OCI-LY7 (cell line): Measurements from ENCODE around the gene ACTA2. TPM values are rescaled to one million over a fixed set of nuclear protein-coding genes. Genes with fewer than 3 reads are reported as not detected.

ENCODE experiments used
- BruUV-seq: library from RNA; stranded (reverse); fragments of 400-500 nt; replicated peaks from 2 replicates; lab custom pipeline; 2021; lab: Mats Ljungman, UMichigan
- CTCF ChIA-PET: fragments of 300-600 bp; sonication (Branson Sonifier 250); formaldehyde crosslinking; loops from one replicate; lab custom pipeline; 2022; ENCODE audit warnings: antibody characterized with exemption; ENCODE audit not compliant: unreplicated experiment; lab: Charles Lee
- POLR2A ChIA-PET: fragments of 300-600 bp; sonication (Branson Sonifier 250); formaldehyde crosslinking; loops from one replicate; lab custom pipeline; 2022; ENCODE audit warnings: antibody characterized with exemption; lab: Charles Lee
- DNase-seq: peaks from one replicate; pipeline ENCODE4 v3.0.0-alpha.2; 2015; ENCODE audit warnings: low spot score
- H2AFZ ChIP-seq: fragments of 200-600 bp; sonication (generic), shearing (Covaris generic); 2 replicates; pipeline ENCODE4 v1.6.1; 2014; ENCODE audit warnings: mild to moderate bottlenecking, antibody characterized with exemption, low read length, moderate library complexity
- H3K27ac ChIP-seq: fragments of 200-600 bp; sonication (generic); 2 replicates; pipeline ENCODE4 v1.5.1; 2014; ENCODE audit warnings: mixed run types, low read depth, mild to moderate bottlenecking, moderate library complexity, low read length, inconsistent platforms; ENCODE audit not compliant: poor library complexity, severe bottlenecking
- H3K36me3 ChIP-seq: fragments of 200-600 bp; sonication (generic); 2 replicates; pipeline ENCODE4 v1.6.1; 2014; ENCODE audit warnings: mild to moderate bottlenecking, antibody characterized with exemption, low read length, moderate library complexity, mixed read lengths; ENCODE audit not compliant: insufficient read depth
- H3K4me1 ChIP-seq: fragments of 200-600 bp; sonication (generic); 2 replicates; pipeline ENCODE4 v1.5.1; 2014; ENCODE audit warnings: mild to moderate bottlenecking, low read length; ENCODE audit not compliant: insufficient read depth, poor library complexity, severe bottlenecking
- H3K4me2 ChIP-seq: fragments of 200-600 bp; sonication (generic); 2 replicates; pipeline ENCODE4 v1.6.1; 2014; ENCODE audit warnings: mild to moderate bottlenecking, low read length
- H3K4me3 ChIP-seq: fragments of 200-600 bp; sonication (generic); 2 replicates; pipeline ENCODE4 v1.5.1; 2014; ENCODE audit warnings: mild to moderate bottlenecking, low read depth, low read length; ENCODE audit not compliant: poor library complexity, severe bottlenecking
- H3K79me2 ChIP-seq: fragments of 200-600 bp; sonication (generic); 2 replicates; pipeline ENCODE4 v1.6.1; 2016; ENCODE audit warnings: low read depth, mild to moderate bottlenecking, low read length, moderate library complexity, mixed read lengths; ENCODE audit not compliant: insufficient read depth
- H3K9me2 ChIP-seq: fragments of 200-600 bp; sonication (generic); 2 replicates; pipeline ENCODE4 v1.6.1; 2016; ENCODE audit warnings: mild to moderate bottlenecking, low read length, mixed read lengths; ENCODE audit not compliant: insufficient read depth
- H3K9me3 ChIP-seq: fragments of 200-600 bp; sonication (generic); 2 replicates; pipeline ENCODE4 v1.6.1; 2014; ENCODE audit warnings: mild to moderate bottlenecking, mixed run types, low read length, mixed read lengths
- H4K20me1 ChIP-seq: fragments of 200-600 bp; sonication (generic); 2 replicates; pipeline ENCODE4 v1.6.1; 2014; ENCODE audit warnings: mild to moderate bottlenecking, antibody characterized with exemption, low read length, moderate library complexity, mixed read lengths; ENCODE audit not compliant: insufficient read depth
- CTCF ChIP-seq: fragments of 200-600 bp; sonication (generic); conservative IDR thresholded peaks from 2 replicates; pipeline ENCODE4 v1.5.1; 2014; ENCODE audit warnings: mild to moderate bottlenecking, antibody characterized with exemption, low read length, moderate library complexity, mixed read lengths
- EZH2phosphoT487 ChIP-seq: fragments of 200-600 bp; sonication (generic); IDR thresholded peaks from 2 replicates; pipeline ENCODE4 v1.6.1; 2018; ENCODE audit warnings: low read depth, borderline replicate concordance, mild to moderate bottlenecking, mixed run types, antibody characterized with exemption, low read length, moderate library complexity, mixed read lengths
- intact Hi-C: fragments of 100-400 bp; cut with micrococcal nuclease; formaldehyde crosslinking; loops from one replicate; pipeline ENCODE4 v1.10.0; 2022; ENCODE audit not compliant: unreplicated experiment
- total RNA-seq, 2 experiments: library from RNA; depleted of rRNA in 1 of 2; stranded (reverse); fragments of >200 nt in 1 of 2; shearing (Covaris generic) in 1 of 2; gene quantifications; 2 replicates each; pipeline ENCODE4 v1.2.3, GENCODE V29; 2014 to 2022

Gene ACTA2
- total RNA-seq, 2 experiments from 2014 or later, result 1.4 to 3.3 TPM

DNA sequence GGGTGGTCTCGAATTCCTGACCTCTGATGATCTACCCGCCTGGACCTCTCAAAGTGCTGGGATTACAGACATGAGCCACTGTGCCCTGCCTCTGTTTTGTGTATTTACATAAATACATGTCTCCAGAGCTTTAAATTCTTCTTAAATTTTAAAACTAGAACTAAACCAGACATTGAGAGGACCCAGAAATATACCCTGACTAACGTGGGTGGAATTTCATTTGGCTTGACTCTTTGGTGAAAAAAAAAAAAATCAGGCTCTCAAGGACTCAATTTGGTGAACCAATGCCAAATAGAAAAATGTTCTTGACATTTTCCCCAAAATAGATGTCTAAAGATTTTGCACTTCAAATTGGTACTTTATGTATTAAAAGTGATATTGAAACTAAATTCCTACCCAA lies 21.4 kb upstream of the ACTA2 start:
- H3K9me2 ChIP-seq, result no peaks in the 10 kb centered on the region
- no peaks in the 10 kb centered on the region for H3K36me3 ChIP-seq
- ChIA-PET POLR2A (interaction anchor here (0.6 kb wide), 1 partner anchor 145 kb away, joined by 3 read pairs; no protein-coding TSS in a partner anchor), CTCF (interaction anchor here (0.5 to 0.6 kb wide), 2 partner anchors 16 to 94 kb away, joined by 3 read pairs; partner anchors contain the start of gene STAMBPL1)
- no peak overlapping the region for H3K4me2 ChIP-seq
- H3K27ac ChIP-seq, result no peak overlapping the region
- H4K20me1 ChIP-seq, result no peaks in the 10 kb centered on the region
- BruUV-seq, result no TSS peak
- TF ChIP-seq EZH2phosphoT487 (no peak), CTCF (no peak)
- DNase-seq, result no peak
- no peaks in the 10 kb centered on the region for H3K9me3 ChIP-seq
- no peaks in the 10 kb centered on the region for H3K79me2 ChIP-seq
- intact Hi-C loops, result no loop called here
- peak overlapping the region; percentile 95 for H2AFZ ChIP-seq
- H3K4me3 ChIP-seq, result no peak overlapping the region
- peaks cover 5% of the 10 kb centered on the region for H3K4me1 ChIP-seq

DNA sequence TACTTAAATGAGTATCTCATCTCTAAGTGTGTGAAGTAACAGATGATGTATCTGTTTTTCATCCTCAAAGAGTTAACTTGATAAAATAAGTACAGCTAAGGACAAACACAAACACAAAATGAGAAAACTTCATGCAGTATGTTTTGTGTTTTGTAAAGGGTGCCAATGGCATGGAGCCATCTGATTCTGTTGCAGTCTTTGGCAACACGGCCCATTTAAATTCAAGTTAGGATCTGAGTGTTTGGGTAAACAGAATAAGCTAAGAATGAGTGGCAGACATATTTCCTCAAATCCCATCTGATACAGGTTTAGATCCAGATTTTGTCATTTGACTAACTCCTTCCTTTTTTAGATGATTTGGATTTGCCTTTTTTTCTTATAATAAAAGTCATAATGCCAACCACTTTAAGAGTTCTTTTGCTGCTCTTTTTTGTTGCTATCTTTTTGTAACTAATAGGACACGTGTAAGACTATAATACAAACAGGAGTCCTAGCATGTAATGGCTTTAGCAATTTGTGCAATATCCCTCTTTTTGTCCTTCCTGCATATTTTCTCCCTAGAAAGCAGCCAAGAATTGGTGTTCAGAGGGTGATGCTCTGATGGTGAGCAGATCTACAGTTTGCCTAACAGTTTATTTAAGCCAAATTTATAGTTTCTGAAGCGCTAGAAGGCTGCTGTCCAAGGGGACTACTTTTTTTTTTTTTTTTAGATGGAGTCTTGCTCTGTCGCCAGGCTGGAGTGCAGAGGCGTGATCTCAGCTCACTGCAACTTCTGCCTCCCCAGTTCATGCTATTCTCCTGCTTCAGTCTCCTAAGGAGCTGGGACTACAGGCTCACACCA lies 18.9 kb upstream of the ACTA2 start:
- TF ChIP-seq CTCF, result no peak
- no TSS peak for BruUV-seq
- POLR2A ChIA-PET, result interaction anchor here (0.6 to 1.6 kb wide), 3 partner anchors 19 to 943 kb away, joined by 3 to 5 read pairs (median 4); partner anchors contain the start of gene FAS
- intact Hi-C loops, result no loop called here
- Histone ChIP-seq H3K4me3 (no peak overlapping the region), H3K36me3 (no peaks in the 10 kb centered on the region), H3K27ac (no peak overlapping the region), H3K4me2 (no peak overlapping the region), H3K9me2 (no peaks in the 10 kb centered on the region), H3K79me2 (no peaks in the 10 kb centered on the region), H4K20me1 (no peaks in the 10 kb centered on the region), H2AFZ (no peak overlapping the region), H3K4me1 (peaks cover 5% of the 10 kb centered on the region), H3K9me3 (no peaks in the 10 kb centered on the region)
- no peak for DNase-seq
- CTCF ChIA-PET, result no interaction called here

- H3K4me3 ChIP-seq, result no peak overlapping the region
- BruUV-seq, result no TSS peak
- intact Hi-C loops, result no loop called here
- no peak overlapping the region for H3K27ac ChIP-seq
- no peaks in the 10 kb centered on the region for H3K79me2 ChIP-seq
- H3K4me1 ChIP-seq, result no peaks in the 10 kb centered on the region
- no peaks in the 10 kb centered on the region for H3K36me3 ChIP-seq
- H2AFZ ChIP-seq, result no peak overlapping the region
- ChIA-PET POLR2A (interaction anchor here (0.6 to 0.9 kb wide), 2 partner anchors 21 to 31 kb away, joined by 3 to 9 read pairs; no protein-coding TSS in a partner anchor), CTCF (no interaction called here)
- DNase-seq, result no peak
- H4K20me1 ChIP-seq, result no peaks in the 10 kb centered on the region
- H3K9me3 ChIP-seq, result no peaks in the 10 kb centered on the region
- no peaks in the 10 kb centered on the region for H3K9me2 ChIP-seq
- no peak for TF ChIP-seq CTCF
- TF ChIP-seq EZH2phosphoT487, result no peak
- H3K4me2 ChIP-seq, result no peak overlapping the region
Measured at GRCh38 chr10:88968391-88968790, 15.8 kb upstream of the ACTA2 start.
